Fibroblast of the aortic adventitia (primary cell): ENCODE results near the gene PTTG2. TPM values are rescaled to one million over a fixed set of nuclear protein-coding genes. Genes with fewer than 3 reads are reported as not detected.
"Not testable (repeated sequence)": the region's sequence is repeated elsewhere in the genome, so short reads cannot be mapped to it uniquely, and the experiment has no call there.

ENCODE experiments used
- DNase-seq: peaks from one replicate; pipeline ENCODE4 v3.0.0-alpha.2; 2010; ENCODE audit warnings: low read depth
- H3K4me3 ChIP-seq: 2 replicates; pipeline ENCODE4 v1.5.1; 2011; ENCODE audit warnings: low read depth, mild to moderate bottlenecking, control low read depth, low read length, moderate library complexity
- CTCF ChIP-seq: IDR thresholded peaks from 2 replicates; pipeline ENCODE4 v1.5.1; 2011; ENCODE audit warnings: mild to moderate bottlenecking, low read length, control low read depth, inconsistent platforms; ENCODE audit not compliant: insufficient read depth
- total RNA-seq: library from RNA; depleted of rRNA; stranded (reverse); fragments of >200 nt; gene quantifications from 2 replicates; pipeline ENCODE4 v1.2.3, GENCODE V29; 2012; ENCODE audit warnings: low replicate concordance

Gene PTTG2
- total RNA-seq, 1 donor = not detected

- DNase-seq = no peak
- no peak for TF ChIP-seq CTCF
These were observed 8.5 kb downstream of the PTTG2 start for GRCh38 chr4:37968747-37969146.

GRCh38 chr4:37970702-37971101 lies 10.5 kb downstream of the PTTG2 start:
- no peak overlapping the region for H3K4me3 ChIP-seq
- peak; percentile 43 for DNase-seq
- TF ChIP-seq CTCF = peak; percentile 32

More at GRCh38 chr4:37968747-37969146, 8.5 kb downstream of the PTTG2 start:
- H3K4me3 ChIP-seq = no peak overlapping the region

GRCh38 chr4:37971202-37971601 lies 11.0 kb downstream of the PTTG2 start:
- no peak for TF ChIP-seq CTCF
- DNase-seq = no peak
- no peak overlapping the region for H3K4me3 ChIP-seq

GRCh38 chr4:37973441-37973840 lies 13.2 kb downstream of the PTTG2 start:
- no peak overlapping the region for H3K4me3 ChIP-seq
- no peak for TF ChIP-seq CTCF
- DNase-seq = no peak

- DNase-seq, H3K4me3 ChIP-seq: not testable (repeated sequence)
These were observed 15.2 kb downstream of the PTTG2 start for GRCh38 chr4:37975321-37975822.

- no peak overlapping the region for H3K4me3 ChIP-seq
- TF ChIP-seq CTCF = no peak
- no peak for DNase-seq
These were observed 16.3 kb downstream of the PTTG2 start for GRCh38 chr4:37976507-37976906.

GRCh38 chr4:37976991-37977470 lies 16.8 kb downstream of the PTTG2 start:
- peak overlapping the region; percentile 75 for H3K4me3 ChIP-seq
- peak; percentile 46 for DNase-seq
- no peak for TF ChIP-seq CTCF
